Pulmonary artery endothelial cell (primary cell): ENCODE measurements around the gene BRCC3. TPM values are rescaled to one million over a fixed set of nuclear protein-coding genes. Genes with fewer than 3 reads are reported as not detected.

Source experiments
- DNase-seq: peaks from one replicate; pipeline ENCODE4 v3.0.0-alpha.2; 2011; ENCODE audit warnings: low read depth, low spot score
- total RNA-seq: library from RNA; depleted of rRNA; stranded (reverse); fragments of >200 nt; gene quantifications from 2 replicates; pipeline ENCODE4 v1.2.3, GENCODE V29; 2014

Gene BRCC3
- total RNA-seq, 1 donor from 2014 or later = 15.8 TPM

- no peak for DNase-seq
Observed at GRCh38 chrX:155056877-155057792, 14.2 kb upstream of the BRCC3 start.

DNA sequence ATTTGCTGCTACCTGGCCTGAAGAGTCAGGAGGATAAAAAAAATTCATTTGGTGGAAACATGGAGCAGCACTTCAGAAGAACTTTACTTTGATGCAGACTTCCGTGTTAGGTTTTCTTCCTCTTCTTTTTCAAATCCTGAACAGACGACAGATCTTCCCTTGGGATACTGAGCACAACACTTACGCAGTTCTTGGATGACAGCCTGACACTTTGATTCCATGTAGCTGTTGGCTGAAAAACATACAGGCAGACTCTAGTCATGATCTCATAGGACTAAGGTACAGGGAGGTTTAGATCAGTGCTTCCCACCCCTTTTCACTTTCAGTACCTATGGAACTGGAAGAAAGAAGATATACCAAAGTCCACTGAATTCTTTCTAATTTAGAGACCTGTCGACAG is 9.5 kb upstream of the BRCC3 start:
- no peak for DNase-seq

DNA sequence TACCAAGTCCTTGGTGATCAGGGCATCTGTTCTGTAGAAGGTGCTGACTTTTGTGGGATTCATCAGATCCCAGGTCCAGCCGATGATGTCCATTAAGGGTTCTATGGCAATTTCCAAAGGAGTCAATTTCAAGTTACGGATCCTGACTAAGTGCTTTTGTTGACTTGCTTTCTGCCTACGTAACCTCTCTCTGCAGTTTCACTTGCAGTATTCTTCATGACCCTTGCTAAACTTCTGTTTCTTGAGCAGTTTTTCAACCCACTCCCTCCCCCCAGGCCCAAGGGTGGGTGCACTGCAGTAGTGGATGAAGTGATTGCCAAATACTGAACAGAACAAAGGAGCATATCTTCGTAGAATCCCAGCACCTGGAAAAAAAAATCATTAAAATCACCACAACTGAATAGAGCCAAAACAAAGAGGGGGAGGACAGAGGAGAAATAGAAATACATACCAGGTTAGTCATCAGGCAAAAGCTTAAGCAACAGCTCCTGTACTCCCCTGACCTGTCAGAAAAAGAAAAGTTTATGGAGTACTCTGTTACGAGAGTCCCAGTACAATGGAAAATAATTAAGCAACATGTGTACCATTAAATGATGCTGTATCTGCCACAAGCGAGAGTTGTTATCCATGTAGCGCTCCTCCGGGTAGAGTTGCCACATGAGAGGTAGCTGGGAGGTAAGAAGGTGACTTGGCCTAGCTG is 6.1 kb upstream of the BRCC3 start:
- no peak for DNase-seq

GRCh38 chrX:155068165-155068564 is 3.1 kb upstream of the BRCC3 start:
- no peak for DNase-seq

DNA sequence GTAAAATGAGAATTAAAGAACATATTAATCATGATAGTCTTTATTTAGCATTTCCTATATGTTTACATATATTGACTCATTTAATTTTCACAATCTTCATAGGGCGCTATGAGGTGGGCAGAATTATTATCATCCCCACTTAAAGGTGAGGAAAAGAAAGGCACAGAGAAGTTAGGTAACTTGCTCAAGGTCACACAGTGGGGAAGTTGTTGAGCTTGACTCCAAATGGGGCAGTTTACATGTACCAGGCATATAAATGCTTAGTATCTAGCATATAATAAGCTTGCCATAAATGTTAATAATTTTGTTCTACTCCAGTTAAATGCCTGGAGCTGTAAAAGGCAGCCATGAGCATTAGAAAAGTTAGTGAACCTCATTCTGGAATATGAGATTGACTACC is 1.9 kb upstream of the BRCC3 start:
- no peak for DNase-seq

DNA sequence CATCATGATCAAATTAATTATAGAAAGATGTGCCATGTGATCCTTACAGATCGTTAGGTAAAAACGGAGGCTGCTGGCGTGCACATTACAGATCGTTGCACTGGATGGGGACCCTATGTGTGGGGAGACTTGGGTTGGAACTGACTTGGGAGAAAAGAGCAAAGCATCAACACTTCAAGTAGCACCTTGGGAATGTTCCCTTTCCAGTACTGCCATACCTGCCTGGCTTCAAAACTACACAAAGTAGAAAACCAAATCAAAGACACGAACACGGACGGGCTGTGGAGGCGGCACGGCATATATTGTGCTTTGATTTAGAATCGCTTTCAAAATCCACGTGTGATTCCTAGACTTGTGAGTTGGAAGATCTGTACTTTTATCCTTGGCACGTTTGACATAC is 1.3 kb upstream of the BRCC3 start:
- no peak for DNase-seq

DNA sequence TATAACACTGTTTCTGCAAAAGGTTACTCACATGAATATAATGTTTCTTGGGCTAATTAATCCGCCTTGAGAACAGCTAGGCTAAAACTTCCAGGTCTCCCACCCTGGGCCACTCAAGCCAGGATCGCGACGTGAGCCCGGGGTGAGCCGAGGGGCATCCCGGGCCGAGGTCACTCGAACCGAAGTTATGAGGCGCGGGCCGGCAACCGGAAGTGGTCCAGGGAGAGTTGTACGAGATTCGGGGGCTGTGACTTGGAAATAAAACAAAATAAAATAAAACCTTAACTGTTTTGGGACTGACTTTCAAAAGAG is 689 bp upstream of the BRCC3 start:
- no peak for DNase-seq

DNA sequence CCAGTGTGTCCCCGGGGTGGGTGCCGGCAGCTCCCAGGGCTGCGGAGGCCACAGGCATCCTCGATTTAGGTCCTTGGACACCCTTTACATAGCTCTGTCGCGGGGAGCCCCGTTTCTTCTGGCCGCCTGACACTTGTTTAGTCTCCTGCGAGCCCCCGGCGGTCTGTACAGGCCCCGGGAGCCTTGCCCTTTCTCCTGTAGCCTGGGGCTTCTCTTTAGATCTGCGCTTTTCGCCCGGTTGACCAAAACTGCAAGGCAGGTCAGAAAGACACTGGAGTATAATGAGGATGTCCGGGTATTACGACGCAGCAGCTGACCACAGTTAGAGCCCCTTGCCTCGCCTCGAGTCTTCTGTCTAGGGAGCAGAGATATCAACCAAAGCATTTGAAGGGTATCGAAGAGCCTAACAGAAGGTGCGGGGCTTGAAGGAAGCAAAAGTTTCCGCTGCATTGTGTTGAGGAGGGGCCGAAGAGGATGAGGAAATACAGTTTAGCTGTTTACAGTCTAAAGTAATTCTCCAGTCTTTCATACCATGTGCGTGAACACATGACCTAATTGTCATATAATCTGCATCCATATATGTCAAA is 479 bp downstream of the BRCC3 start:
- DNase-seq = no peak

GRCh38 chrX:155086202-155086840 is 15.0 kb downstream of the BRCC3 start:
- no peak for DNase-seq

DNA sequence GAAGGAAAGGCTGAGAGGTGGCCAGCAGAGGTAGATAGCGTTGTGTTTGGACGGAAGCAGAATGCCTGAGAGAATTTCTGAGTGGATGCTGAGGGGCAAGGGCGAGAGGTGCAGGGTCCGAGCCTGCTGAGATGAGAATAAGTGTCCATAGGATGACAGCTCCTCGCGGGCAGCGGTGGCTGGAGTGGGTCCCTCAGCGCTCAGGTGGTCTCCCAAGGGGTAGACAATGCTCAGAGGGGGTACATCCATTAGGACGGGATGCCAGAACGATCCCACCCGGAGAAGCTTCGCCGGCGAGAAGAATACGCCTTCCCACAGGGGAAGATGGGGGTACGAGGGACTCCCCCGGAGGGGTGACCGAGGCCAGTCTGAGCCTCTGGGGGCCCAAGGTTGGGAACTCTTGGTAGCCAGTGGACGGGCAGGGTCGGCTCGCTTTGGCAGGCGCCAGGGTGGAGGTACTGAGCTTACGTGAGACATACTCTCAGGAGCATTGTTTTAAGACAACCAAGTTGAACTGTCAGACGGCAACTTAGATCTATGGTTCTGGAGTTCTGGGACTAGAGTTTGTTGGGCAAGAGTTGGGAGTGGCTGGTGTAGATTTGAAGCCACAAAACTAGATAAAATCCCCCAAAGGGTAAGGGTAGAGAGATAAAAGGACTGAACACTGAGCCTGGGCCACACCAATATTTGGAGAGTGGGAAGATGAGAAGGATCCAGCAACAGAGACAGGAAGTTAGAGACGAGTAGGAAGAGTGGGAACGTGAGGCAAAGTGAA is 15.8 kb downstream of the BRCC3 start:
- no peak for DNase-seq

GRCh38 chrX:155094468-155095061 is 23.3 kb downstream of the BRCC3 start:
- no peak for DNase-seq

DNA sequence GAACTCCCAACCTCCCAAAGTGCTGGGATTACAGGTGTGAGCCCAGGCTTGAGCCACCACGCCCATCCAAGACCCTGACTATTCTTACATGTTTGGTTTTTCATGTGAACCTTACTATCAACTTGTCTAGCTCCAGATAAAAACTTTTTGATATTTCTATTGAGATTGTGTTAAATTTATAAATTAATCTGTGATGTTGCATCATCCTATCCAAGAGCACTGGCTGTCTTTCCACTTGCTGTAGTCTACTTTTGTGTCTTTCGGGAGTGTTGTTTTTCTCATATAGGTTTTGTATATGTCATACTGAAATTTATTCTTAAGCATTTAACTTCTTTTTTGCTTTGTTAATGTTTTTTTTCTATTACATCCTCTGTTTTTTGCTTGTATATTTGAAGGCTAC is 34.6 kb downstream of the BRCC3 start:
- DNase-seq = no peak

- no peak for DNase-seq
Observed at GRCh38 chrX:155108427-155108826, 37.1 kb downstream of the BRCC3 start.

DNA sequence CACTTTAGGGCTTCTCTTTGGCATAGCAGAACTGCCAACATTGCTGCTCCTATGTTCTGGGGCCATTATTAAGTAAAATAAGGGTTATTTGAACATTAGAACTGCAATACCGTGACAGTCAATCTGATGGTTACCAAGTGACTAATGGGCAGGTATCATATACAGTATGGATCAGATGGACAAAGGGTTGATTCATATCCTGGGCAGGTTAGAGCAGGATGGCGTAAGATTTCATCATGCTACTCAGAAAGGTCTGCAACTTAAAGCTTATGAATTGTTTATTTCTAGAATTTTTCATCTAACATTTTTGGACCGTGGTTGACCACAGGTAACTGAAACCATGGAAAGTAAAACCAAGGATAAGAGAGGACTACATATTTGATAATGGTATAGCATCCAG is 40.9 kb downstream of the BRCC3 start:
- DNase-seq = no peak

DNA sequence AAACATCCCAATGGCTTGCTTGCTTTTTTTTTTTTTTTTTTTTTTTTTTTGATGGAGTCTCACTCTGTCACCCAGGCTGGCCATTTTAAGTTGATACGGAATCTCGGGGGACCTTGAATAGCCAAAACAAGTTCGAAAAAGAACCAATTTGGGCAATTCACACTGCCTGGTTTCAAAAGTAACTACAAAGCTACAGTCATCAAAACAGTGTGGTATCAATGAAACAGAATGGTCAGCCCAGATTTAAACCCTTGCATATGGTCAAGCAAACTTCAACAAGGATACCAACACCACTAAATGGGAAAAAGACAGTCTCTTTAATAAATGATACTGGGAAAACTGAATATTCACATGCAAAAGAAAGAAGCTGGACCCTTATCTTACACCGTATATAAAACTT is 41.8 kb downstream of the BRCC3 start:
- no peak for DNase-seq

DNA sequence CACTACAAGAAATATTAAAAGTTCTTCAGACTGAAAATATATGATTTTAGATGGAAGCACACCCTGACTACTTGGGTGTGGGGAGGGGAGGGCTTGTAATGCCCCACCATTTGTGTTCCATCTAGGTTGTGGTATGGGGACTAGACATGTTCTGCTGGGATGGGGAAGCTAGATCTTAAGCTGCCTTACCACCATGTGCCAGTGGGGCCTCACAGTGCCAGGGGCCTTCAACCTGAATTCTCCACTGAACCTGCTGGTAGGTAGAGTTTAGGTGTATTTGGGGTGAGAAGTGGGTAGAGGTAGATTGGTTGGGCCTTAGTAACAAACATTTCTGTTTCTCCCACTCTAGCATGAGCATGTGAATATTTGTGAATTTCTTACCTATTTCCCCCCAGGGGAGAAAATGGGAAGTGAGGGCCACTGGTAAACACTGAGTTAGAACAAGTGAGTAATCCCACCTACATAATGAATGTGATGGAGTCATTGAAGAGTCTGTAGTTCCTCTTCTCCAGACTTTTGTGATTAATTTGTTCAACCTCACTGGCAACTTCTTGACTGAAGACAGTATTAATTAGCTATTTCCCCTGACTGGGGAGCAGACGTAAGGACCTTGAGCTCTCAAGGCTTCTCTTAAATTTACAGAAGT is 44.0 kb downstream of the BRCC3 start:
- DNase-seq = no peak

GRCh38 chrX:155127465-155127864 is 56.2 kb downstream of the BRCC3 start:
- no peak for DNase-seq

- no peak for DNase-seq
Observed at GRCh38 chrX:155127940-155128339, 56.6 kb downstream of the BRCC3 start.

GRCh38 chrX:155132110-155132509 is 60.8 kb downstream of the BRCC3 start:
- DNase-seq = no peak

- no peak for DNase-seq
Observed at GRCh38 chrX:155134255-155134654, 62.9 kb downstream of the BRCC3 start.
